SIG-M5 treated with dmso at 0.1 percent for 504 hours (cell line): ENCODE data around the gene SYMPK.

Experiments
- DNase-seq: peaks from one replicate; lab custom pipeline; 2025; ENCODE audit not compliant: unreplicated experiment; lab: John Stamatoyannopoulos, UW

Gene SYMPK

GRCh38 chr19:45768655-45768983 lies 94.3 kb downstream of the SYMPK start:
- DNase-seq, result peak; percentile 47

GRCh38 chr19:45767881-45768654 lies 94.9 kb downstream of the SYMPK start:
- DNase-seq, result no peak

GRCh38 chr19:45767410-45767880 lies 95.5 kb downstream of the SYMPK start:
- DNase-seq, result no peak

- DNase-seq, result no peak
Observed at GRCh38 chr19:45766869-45767346, 96.0 kb downstream of the SYMPK start.

GRCh38 chr19:45766296-45766868 lies 96.6 kb downstream of the SYMPK start:
- DNase-seq, result no peak

- DNase-seq, result no peak
Observed at GRCh38 chr19:45765702-45766295, 97.1 kb downstream of the SYMPK start.
